HG03066 (cell line): ENCODE measurements around the gene VPS13C.
A peak's percentile ranks its signal among the peaks of the same experiment; 100 is the strongest.

Source experiments
- ATAC-seq: cut with Tn5 transposase; IDR thresholded peaks from one replicate; pipeline ENCODE4 v1.9.1; 2021; ENCODE audit warnings: low read depth; ENCODE audit not compliant: unreplicated experiment

The VPS13C gene

GRCh38 chr15:62079594-62079993 is 19.3 kb upstream of the VPS13C start:
- no peak for ATAC-seq

- no peak for ATAC-seq
Measured at GRCh38 chr15:62075595-62076277, 15.5 kb upstream of the VPS13C start.

DNA sequence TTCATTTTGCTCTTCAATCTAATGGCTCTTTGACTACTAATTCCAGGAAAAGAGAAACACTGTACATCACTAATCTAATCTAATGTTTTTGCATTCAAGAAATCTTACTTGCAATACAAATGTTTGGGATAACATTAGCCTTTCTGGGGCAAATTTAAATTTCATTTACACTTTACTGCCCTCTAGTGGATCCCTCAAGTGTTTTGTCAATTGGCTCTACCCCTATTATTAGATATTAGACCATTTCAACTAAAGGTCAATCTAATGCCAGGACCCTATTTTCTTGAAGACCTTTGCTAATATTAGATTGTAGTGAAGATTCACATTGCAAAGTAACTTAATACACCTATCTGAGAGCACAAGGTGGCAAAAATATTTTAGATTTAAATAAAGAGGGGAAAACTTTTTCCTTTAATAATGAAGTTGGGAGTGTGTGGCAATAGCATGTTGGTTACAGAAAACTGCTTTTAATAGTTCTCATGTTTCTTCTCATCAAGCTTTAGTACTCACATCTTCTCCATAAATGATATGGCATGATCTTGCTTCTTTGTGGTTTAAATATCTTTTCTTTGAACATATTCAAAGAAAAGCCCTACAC is 11.6 kb upstream of the VPS13C start:
- ATAC-seq: no peak

- ATAC-seq: no peak
Measured at GRCh38 chr15:62069551-62069950, 9.3 kb upstream of the VPS13C start.

GRCh38 chr15:62068810-62069167 is 8.5 kb upstream of the VPS13C start:
- no peak for ATAC-seq

DNA sequence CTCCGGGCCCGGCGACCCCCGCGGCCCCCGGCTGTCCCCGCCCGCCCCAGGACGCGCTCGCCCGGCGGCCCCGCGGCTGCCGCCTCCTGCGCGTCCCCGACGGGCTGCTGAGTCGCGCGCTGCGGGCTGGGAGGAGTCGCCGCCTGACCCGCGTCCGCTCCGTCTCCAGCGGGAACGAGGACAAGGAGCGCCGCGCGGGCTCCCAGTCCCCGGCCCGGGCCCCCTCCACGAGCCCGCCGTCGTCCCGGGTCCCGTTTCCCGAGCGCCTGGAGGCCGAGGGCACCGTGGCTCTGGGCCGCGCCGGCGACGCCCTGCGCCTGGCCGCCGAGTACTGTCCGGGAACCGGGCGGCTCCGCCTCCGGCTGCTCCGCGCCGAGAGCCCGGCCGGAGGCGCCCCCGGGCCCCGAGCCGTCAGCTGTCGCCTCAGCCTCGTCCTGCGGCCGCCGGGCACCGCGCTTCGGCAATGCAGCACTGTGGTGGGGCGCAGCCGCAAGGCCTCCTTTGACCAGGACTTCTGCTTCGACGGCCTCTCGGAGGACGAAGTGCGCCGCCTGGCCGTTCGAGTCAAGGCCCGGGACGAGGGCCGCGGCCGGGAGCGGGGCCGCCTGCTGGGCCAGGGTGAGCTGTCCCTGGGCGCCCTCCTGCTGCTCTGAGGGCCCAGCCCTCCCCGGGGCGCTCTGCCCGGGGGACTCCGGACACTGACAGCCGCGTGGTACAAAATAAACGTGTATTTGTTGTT is 8.0 kb upstream of the VPS13C start:
- no peak for ATAC-seq

DNA sequence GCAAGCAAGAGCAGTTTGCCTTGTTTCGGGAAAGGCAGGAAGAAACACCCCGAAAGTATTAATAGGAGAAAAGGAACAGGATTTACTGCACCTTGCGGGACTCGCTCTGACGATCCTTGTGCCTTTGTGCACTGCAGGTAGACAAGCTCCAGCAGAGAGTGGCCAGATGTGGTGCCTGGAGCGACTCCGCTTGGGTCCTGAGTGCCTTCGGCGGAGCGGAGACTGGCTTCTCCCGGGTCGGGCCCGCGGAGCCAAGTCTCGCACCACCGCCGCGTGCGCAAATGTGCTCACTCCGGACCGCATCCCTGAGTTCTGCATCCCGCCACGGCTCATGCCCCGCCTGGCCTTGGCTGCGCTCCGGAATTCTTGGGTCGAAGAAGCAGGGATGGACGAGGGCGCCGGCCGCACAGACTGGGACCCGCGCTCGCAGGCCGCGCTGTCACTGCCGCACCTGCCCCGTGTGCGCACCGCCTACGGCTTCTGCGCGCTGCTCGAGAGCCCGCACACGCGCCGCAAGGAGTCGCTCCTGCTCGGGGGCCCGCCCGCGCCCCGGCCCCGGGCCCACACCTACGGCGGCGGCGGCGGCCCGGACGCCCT is 7.3 kb upstream of the VPS13C start:
- no peak for ATAC-seq

GRCh38 chr15:62066663-62067447 is 6.6 kb upstream of the VPS13C start, which contains the start of gene C2CD4A:
Gene C2CD4A, plus strand, starts transcription at chr15:62066977. Its CDS starts 637 bp downstream, at chr15:62067614.
- no peak for ATAC-seq

GRCh38 chr15:62063825-62064635 is 3.8 kb upstream of the VPS13C start:
- ATAC-seq: no peak

GRCh38 chr15:62060896-62061280 is 641 bp upstream of the VPS13C start:
- no peak for ATAC-seq

- peak; percentile 76 for ATAC-seq
Measured at GRCh38 chr15:62059816-62060112, 483 bp downstream of the VPS13C start.

DNA sequence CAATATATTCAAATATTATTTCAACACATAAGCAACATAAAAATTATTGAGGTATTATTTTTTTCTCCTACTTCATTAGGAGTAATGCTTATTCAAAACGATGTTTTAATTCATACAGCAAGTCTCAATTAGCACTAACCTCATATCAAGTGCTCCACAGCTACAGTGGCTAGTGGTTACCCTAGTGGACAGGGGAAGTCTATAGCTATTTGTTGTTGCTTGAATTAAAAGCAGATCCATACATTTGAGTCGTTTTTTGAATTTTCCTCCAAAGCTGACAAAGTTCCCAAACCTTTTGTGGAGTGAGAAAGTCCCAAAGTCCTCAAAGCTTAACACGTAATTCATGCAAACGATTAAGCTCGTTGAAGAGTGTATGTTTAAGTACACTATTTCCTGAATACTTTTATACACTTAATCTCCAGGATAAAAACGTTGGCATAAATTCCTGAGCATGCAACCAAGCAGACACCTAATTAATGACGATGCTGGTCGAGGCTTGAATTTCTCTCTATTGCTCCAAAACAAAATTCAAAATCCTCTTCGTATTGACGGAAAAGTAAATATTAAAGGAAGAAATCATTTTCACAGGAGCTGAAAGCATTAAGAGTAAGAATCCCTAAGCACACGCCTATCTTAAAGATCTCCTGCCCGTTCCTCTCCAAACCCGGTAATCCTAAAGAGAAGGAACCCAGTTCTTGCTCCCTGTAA is 985 bp downstream of the VPS13C start:
- ATAC-seq: no peak

GRCh38 chr15:62058327-62059028 is 1.8 kb downstream of the VPS13C start:
- ATAC-seq: no peak

DNA sequence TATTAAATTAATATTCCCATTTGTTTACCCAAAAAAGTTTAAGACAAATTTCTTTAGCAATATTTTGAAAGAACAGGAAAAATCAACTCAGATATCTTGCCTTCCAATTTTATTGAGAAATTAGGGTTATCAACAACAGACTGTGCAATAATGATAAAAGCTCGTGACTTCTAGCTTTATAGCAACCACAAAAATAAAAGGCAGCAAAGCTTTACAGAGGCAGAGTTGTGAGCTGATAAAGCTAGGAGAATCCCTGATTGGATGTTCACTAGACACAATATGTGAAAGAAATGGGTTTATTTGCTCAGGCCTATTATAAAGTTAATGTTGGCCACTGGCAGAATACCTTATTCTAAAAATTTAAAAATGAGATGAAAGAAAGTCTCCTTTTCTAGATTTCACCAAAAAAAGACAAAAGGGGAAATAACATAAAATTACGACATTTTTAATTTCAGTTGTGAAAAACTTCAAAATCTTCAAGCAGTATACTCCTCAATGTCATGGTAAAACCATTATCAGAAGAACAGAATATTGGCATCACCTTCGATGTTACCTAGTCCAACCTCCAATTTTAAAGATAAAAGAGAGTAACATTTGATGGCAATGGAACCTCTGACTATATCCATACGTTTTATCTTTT is 2.8 kb downstream of the VPS13C start:
- no peak for ATAC-seq

DNA sequence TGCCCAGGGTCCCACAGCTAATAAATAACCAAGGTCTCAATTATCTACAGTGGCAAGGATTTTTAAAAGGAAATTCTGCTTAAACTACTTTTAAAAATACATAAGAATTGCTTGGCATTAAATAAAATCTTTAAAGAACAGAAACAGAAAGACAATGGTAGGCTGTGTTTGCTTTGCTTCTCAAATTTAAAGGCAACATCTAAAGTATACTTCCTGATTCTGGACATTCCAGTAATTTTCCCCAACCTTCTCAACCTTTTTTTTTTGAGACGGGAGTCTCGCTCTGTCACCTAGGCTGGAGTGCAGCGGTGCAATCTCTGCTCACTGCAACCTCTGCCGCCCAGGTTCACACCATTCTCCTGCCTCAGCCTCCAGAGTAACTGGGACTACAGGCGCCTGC is 5.3 kb downstream of the VPS13C start:
- no peak for ATAC-seq

- ATAC-seq: no peak
Measured at GRCh38 chr15:62053439-62054085, 6.7 kb downstream of the VPS13C start.

GRCh38 chr15:62052713-62053112 is 7.5 kb downstream of the VPS13C start:
- no peak for ATAC-seq

- ATAC-seq: no peak
Measured at GRCh38 chr15:62051166-62051565, 9.1 kb downstream of the VPS13C start.
